ENCODE data around the gene RSPH9.
A peak's percentile ranks its signal among the peaks of the same experiment; 100 is the strongest.
"Not testable (repeated sequence)": the region's sequence is repeated elsewhere in the genome, so short reads cannot be mapped to it uniquely, and the experiment has no call there.

The RSPH9 gene

DNA sequence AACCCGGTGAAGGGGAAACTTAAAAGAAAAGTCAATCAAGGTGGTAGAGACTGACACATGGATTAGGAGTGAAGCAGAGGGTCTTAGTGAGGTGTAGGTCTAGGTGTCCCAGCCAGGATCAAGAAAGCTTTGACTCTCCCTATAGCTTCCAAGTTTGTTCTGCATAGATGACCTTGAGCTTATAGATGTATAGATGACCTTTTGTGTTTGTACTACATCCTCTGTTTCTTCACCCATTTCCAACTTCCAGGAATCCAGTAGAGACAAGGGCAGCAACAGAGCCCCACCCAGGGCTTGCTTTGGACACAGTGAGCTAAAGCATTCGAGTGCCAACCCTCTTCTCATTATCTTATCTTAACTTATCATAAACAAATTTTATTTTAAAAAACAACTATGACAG, 44.6 kb downstream of the RSPH9 start:
- DNase-seq, result no peak

DNA sequence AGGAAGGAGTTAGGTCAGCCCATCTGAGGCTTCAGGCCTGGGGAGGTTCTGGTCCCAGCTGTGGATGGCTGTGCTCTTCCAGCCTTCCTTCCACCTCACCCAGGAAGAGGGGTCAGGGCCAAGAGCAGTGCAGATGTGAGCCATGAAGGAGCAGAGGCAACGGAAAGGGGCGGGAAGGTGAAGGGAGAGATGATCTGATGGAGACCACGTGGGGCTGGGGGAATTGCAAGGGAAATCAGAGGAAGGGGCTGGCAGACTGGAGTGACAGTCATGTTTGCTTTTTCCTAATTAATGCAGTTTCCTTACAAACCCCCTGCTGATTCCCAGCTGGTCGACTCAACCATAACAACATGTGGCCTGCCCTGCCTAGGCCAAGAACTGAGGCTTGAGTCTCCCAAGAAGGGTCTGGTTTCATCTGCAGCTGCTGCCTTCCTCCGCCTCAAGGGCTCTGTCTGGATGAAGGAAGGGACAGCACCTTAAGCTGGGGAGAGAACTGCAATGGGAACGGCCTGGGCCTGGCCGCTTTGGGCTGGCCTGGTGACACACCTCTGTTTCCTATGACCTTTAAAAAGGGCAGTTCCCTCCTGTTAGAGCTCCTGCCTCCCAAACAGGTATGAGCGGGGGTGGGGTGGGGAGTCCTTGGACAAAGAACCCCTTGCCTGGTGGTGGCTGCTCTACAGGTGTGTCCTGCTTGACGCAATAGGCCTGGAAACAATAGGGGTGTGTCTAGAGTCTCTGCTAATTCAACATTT, 50.6 kb downstream of the RSPH9 start:
- DNase-seq, result no peak

DNA sequence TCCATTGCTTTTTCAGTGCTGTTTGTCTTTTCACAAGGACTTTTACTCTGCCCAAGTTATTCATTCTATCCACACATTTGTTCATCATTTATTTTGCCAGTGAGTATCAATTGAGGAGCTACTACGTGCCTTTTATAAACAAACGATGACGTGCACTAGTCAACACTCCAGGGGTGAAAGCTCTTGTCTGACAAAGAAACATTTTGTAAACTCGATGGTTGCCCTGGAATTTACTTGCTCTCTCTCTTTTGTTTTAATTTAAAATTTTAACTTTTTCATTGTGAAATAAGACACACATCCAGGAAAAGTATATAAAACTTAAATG, 51.1 kb downstream of the RSPH9 start:
- no peak for DNase-seq

DNA sequence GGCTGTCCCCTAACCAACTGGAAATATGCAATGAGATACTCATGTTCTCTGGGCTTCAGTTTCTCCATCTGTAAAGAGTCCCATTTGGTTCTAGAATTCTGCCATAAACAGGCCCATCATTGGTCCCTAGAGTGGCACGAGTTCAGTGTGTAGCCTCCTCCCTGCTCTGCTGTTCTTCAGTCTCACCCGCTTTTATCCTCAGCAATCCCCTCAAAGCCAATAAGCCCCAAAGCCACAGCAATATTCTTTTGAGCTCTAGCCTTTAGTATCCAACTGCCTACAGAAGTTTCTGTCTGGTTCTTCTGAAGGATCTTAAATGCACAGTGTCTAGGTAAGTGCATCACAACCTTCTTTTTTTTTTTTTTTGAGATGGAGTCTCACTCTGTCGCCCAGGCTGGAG, 52.6 kb downstream of the RSPH9 start:
- DNase-seq, result no peak

DNA sequence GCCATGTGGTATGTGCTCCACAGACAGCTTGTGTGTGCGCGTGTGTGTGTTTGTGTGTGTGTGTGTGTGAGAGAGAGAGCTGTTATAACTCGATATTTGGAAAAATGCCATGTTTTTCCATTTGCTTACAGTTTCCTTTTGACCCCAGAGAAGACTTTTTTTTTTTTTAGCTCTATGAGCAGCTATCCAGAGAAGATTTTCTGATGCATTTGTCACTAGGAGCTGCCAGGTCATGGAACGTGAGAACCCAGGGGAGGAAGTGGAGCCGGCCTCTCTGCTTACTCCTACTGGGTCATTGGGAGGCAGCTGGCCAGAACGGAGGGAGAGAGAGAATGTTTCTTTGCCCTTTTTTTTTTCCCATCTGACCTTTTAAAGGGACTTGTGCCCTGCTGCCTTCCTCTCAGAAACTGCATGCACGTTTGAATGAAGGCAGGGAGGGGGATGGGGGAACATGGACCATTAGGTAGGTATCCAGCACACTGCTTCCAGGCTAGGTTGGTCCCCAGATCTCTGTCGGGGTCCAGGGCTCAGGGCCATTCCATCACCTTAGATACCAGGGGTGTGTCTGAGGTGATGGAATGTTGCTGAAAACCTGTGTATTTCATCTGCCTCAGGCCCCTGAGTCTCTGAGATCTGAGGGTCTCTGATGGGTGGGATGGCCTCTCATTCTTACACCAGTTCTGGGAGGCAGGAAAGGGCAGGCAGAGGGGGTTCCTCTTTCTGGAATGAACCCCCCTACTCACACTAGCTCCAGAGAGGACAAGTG, 53.9 kb downstream of the RSPH9 start:
- DNase-seq, result no peak

DNA sequence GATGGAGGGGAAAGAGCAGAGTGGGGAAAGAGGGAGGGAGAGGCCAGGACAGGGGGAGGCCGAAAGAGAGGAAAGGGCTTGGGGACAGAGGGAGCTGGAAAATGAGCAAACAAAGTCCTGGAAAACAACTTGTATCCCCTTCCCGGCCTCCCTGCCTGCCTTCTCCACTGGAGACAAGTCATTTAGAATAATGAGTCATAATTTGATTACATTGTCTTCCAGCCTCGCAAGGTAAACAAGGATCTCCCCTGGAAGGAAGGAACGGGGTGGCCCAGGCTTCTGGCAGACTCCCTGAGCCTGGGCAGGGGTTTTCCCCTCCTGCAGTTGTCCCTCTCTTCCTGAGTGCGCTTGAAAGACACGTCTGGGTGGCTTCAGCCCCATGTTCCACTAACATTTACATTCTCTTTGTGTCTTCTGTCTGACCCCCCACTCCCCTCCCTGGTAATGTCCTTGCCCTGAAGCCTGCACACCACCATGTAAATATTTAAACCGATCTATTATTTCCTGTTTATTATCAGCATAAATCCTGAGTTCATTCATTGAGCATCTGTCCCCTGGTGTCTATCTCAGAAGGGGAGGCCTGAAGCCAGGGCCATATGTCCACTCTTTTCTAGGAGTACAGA, 54.8 kb downstream of the RSPH9 start:
- DNase-seq, result no peak

DNA sequence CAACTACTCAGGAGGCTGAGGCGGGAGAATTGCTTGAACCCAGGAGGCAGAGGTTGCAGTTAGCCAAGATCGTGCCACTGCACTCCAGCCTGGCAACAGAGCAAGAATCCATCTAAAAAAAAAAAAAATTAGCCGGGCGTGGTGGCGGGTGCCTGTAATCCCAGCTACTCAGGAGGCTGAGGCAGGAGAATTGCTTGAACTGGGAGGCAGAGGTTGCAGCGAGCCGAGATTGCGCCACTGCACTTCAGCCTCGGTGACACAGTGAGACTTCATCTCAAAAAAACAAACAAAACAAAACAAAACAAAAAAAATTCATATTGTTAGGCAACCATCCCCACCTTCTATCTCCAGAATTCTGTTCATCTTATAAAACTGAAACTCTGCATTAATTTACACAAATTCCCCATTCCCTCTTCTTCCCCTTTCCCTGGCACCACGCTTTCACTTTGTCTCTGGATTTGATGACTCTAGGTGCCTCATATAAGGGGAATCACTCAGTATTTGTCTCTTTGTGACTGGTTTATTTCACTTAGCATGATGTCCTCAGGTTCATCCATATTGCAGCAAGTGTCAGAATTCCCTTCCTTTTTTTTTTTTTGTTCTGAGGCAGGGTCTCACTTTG, 56.2 kb downstream of the RSPH9 start:
- not testable (repeated sequence) for DNase-seq

DNA sequence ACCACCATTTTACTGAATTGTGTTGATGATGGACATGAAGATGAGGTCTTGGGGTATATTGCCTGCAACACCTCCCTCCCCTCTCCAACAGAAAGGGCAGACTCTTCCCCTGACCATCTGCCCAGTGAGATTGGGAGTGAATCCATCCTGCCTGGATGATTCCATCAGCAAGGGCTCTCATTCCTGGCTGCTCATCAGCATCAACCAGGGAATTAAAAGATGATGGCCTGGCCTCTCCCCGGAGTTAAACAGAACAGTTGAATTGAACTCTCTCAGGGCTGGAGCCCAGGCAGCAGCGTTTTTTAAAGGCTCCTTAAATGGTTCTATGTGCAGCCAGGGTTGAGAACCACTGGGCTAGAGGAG, 57.3 kb downstream of the RSPH9 start:
- no peak for DNase-seq

DNA sequence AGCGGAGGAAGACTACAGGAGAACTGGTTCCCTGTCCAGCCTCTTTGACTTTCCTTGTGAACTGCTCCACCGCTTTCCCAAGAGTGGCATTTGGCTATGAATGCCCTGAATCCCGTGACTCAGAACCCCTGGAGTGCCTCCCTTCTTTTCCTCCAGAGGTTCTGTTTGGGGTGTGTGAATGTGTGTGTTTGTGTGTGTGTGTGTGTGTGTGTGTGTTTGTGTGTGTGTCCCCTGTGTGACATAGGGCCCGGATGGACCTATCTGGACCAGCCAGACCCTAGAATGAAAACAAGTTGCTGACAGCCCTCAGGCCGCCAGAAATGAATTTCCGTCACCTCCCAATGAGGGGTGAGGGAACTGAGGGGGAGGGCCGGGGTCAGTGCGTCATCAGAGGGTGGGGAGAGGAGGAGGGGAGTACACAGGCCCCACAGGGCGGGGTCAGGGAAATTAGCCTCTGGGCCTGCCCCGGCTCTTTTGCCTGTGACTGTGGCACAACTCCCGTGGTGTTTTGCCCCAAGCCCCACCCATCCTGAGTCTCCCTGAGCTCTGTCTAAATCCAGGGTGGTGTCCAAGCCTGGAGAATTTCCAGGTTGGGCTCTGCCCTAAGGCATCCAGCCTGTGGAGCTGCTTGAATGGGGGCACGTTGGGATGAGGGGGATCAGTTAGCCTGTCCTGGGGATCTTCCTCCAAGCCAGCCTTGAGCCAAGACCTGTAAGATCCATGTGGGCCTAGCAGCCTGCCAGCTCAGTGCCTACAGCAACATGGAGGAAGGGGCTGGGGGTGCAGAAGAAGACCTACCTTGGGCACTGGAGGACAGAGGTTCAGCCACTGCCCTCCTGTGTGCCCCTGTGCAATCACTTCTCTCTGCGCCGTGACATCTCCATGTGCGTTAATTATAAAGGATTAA, 58.0 kb downstream of the RSPH9 start:
- DNase-seq, result peak in 1 of 2 donors; percentile 71

DNA sequence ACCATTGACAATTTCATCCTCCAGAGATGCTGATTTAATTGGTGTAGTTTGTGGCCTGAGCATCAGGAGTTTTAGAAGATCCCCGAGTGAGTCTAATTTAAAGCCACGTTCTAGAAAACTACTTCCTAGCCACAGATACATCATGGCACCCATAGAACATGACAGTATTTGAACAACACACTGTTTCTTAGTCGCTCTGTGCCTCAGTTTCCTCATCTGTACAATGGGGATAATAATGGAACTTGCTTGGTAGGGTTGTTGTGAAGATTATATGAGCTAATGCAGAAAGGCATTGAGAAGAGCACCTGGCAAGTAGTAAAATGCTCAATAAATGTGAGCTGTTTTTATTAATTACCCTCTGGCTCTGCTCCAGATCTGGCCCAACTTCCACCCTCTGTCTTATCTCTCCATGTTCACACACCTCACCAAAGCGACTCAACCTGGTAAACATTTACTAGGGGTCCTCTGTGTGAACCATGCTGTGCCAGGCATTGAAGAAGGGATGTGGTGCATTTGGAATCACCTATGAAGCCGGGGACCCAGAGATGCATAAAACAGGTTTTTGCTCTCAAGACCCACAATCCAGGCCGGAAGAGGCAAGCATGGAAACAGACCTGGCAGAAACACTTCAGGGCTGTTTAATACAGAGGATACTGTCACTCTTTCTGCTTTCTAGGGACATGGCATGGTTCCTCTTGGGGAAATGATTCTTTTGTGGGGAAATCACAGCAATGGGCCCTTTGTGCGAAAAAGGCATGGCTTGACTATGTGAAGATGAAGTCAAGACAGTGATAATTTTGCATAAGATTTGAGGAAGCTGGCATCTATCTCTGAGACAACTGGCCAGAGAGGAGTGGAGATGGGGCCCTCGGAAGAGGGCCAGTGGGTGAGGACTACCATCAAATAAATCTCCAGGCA, 58.9 kb downstream of the RSPH9 start:
- DNase-seq, result peak in 1 of 2 donors; percentile 16

DNA sequence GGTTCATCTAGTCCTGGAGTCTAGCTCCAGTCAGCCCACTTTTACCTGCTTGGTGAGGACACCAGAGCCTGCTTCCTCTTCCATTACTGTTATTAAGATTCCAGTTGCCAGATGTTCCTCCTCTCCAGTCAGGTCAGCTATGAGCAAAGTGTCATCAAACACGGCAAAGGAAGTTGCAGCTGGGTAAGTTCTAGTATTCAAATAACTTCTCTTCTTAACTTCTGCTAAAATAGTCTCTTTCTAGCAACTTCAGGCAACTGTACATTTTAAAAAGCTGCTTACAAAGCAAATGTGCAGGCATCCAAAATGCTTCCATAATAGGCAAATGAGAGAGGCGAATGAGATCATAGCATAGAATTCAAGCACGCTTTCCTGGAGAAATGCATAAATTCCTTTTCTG, 61.2 kb downstream of the RSPH9 start:
- no peak for DNase-seq

DNA sequence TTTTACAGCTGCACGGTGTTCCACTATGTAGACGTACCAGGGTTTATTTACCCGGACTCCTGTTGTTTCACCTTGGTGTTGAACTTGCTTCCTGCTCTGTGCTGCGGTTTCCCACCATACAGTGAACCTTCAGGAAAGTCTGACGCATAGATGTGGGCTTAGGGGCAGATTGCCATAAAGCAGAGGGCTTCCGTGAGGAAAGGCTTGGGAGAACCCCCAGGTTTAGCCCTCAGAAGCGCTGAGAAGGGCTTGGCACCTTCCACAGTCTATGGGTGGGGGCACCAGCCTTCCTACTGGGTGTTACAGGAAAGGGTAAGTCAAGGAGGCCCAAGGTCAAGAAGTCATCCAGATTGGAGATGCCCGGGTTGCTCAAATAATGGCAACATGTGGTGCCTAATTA, 62.0 kb downstream of the RSPH9 start:
- no peak for DNase-seq

DNA sequence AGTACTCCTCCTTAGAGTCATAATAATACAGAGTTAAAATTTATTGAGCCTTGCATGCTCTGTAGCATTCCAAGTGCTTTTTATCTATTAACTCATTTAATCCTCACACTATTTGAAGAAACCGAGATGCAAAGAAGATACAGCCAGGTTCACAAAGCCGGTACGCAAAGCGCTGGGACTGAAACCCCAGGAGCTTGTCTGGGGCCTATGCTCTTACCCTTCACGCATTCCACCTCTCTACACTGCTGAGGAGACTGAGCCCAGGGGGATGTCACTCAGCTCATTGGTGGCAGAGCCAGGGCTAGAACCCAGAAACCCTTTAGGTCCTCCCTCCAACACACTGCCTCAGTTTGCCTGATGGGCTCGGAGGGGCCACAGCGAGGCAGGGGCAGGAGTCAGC, 62.4 kb downstream of the RSPH9 start:
- DNase-seq, result no peak

DNA sequence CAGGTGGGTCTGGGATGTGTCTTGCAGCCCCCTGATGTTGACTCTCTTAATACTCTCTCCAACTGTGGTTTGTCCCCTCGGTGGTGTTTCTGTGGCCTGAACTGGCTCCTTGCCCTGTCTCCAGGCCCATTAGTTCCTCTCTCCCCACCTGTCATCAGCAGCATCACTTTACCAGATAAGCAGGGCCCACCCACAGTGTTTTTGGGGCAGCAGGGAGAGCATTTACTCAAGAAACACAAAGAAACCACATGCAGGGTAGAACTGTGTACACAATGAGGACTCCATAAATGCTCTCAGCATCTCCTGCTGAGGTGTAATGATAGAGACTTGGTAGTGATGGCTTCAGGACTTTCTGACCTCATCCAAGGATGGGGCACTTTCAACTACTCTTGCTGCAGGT, 62.9 kb downstream of the RSPH9 start:
- no peak for DNase-seq

DNA sequence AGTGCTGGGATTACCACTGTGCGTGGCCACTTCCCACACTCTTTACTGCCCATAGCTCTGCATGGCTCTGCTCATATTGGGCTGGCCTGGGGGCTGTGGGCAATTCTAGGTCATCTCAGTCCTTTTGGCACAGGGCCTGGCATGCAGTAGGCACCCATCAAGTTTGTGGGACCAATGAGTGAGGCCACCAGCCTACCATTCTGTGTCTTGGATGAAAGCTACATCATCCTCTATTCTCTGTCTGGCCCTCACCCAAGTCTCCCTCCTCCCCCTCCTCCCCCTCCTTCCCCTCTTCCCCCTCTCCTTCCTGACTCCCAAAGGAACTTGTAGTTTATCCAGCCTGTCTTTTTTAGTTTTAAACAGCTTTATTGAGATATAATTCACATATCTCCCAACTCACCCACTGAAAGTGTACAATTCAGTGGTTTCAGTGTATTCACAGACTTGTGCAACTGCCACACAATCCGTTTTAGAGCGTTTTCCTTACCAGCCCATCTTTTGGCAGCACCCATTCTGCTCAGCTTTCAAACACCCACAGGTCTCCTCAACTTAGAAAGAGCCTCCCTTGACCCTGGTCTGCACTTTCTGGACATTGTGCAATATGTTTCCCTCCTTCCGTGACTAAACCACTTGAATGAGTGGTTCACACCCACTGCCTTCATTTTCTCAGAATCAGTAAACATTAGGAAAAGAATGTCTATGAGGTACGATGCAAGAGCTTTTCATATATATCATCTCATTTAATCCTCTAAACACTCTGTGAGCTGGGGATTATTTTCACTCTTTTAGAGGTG, 64.2 kb downstream of the RSPH9 start:
- no peak for DNase-seq

DNA sequence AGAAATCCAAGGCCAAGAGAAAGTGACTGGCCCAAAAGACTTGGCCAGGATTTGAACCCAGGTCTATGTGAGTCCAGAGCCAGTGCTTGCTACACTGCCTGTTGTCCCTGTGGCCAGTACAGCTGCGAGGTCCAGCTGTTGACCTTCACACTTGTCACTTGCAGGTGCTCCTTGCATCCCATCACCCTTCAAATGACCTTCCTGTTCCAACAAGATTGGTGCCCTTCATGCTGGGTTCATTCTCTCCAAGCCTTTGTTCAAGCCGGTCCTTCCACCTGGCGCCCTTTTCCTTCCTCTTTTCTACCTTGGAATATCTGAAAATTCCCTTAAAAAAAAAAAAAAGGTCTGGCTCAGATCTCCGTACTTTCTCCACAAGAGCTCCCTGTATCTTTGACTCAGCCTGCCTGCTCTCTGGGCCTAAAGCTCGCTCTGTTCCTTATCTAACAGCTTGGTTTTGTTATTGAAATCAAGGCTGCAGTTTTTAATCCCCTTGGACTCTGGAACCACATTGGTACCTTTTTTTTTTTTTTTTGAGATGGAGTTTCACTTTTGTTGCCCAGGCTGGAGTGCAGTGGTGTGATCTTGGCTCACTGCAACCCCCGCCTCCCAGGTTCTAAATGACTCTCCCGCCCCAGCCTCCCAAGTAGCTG, 64.9 kb downstream of the RSPH9 start:
- no peak for DNase-seq

DNA sequence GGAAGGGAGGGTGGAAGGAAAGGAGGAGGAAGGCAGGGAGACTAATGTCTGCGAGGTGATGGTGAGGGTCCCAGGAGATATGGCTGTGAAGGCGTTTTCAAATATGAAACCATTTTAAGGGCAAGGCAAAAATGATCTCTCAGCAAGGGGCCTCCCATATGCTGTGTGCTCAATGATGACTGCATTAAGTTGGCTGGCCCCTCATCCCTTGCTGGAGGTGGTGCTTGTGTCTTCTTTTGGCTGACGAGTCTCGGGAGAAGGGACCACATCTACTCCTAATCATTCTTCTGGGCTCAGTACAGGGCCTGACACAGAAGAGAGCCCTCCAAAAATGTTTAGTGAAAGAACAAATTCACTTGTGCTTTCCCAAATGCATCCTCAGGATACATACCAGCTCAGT, 65.7 kb downstream of the RSPH9 start:
- no peak for DNase-seq

DNA sequence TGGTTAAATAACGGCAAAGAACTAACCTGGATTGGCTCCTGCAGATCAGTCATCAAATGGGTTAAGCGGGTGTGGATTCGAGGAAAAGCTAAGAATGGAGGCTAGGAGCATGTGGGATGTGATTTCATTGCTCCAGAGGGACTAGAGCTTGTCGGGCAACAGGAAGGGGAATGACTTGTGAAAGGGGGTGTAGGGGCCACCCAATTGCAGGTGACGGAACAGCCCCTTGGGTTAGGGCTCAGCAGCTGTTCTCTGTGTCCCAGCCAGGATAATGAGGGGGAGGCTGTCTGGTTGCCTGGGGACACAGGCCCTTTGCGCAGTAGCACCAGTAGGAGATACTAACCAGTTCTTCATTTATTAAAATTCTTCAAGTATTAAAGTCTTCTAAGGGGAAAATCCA, 67.7 kb downstream of the RSPH9 start:
- no peak for DNase-seq

DNA sequence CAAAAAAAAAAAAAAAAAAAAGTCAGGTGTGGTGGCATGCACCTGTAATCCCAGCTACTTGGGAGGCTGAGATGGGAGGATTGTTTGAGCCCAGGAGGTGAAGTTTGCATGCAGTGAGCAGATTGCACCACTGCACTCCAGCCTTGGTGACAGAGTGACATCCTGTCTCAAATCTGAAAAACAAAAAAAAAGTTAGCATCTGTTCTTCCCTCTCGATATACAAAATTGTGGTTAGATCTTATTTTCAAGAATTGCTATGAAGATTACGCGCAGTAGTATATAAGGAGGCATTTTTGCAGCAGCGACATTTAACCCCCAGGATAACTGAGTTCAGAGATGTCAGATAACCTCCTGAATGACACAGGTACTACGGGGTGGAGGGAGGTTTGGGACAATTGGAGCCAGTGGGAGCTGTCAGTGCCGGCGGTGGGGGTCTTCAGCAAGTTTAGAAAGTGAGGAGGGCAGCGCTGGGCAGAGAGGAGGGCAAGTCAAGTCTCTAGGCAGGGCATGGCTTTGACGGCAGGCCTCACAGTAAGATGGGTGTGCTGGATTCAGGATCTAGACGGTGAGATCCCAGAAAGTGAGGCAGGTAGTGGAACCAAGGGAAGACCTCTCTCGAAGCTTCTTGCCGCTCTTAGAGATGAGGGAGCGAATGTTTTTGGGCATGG, 68.9 kb downstream of the RSPH9 start:
- no peak for DNase-seq
